K562 (cell line): ENCODE data around the gene SIRPB1. TPM values are rescaled to one million over a fixed set of nuclear protein-coding genes. Genes with fewer than 3 reads are reported as not detected.

ENCODE experiments used
- CBFA2T2 ChIP-seq: fragments of 450-650 bp; conservative IDR thresholded peaks from 2 replicates; pipeline ENCODE4 v1.6.1; 2017; ENCODE audit warnings: mild to moderate bottlenecking
- MEIS2 ChIP-seq: fragments of 450-650 bp; IDR thresholded peaks from 2 replicates; pipeline ENCODE4 v1.6.1; 2014; ENCODE audit warnings: mild to moderate bottlenecking; ENCODE audit not compliant: partially characterized antibody
- NFATC3 ChIP-seq: fragments of 450-650 bp; IDR thresholded peaks from 2 replicates; pipeline ENCODE4 v1.6.1; 2017; ENCODE audit warnings: mild to moderate bottlenecking
- PHF20 ChIP-seq: fragments of 450-650 bp; IDR thresholded peaks from 2 replicates; pipeline ENCODE4 v1.6.1; 2018; ENCODE audit not compliant: partially characterized antibody
- RBM25 ChIP-seq: fragments of 200-400 bp; formaldehyde crosslinking; IDR thresholded peaks from 2 replicates; pipeline ENCODE4 v1.6.1; 2018; ENCODE audit warnings: low read length, low read depth, moderate library complexity; ENCODE audit not compliant: severe bottlenecking
- SAP30 ChIP-seq: fragments of 200-600 bp; sonication (generic); IDR thresholded peaks from 2 replicates; pipeline ENCODE4 v1.6.1; 2012; ENCODE audit warnings: borderline replicate concordance, low read depth, mild to moderate bottlenecking, moderate library complexity, low read length, control low read depth, inconsistent platforms; ENCODE audit not compliant: insufficient read depth, poor library complexity, severe bottlenecking
- polyA plus RNA-seq, 8 experiments: library from polyadenylated mRNA; depleted of rRNA in 4 of 8; stranded (reverse) in 5 of 8; unstranded in 3 of 8; fragments of >200 nt; fragmentation: Nextera tagmentation in 2 of 8; fragmentation: Illumina TruSeq in 1 of 8; extraction: Ambion mirVana in 2 of 8; extraction: Trizol in 1 of 8; gene quantifications; 2 replicates each; pipeline versions ENCODE4 v1.2.1 to v1.2.3, GENCODE V29; 2011 to 2014; ENCODE audit warnings: inconsistent platforms in 1 of 8, missing spikeins in 1 of 8
- total RNA-seq, 7 experiments: library from RNA; depleted of rRNA in 6 of 7; stranded (reverse); fragments of >200 nt in 6 of 7; fragmentation: Illumina TruSeq in 2 of 7; extraction: Trizol in 2 of 7; gene quantifications; 2 replicates each; pipeline versions ENCODE4 v1.2.1 to v1.2.3, GENCODE V29; 2011 to 2021; ENCODE audit warnings: low replicate concordance in 1 of 7
- TF ChIP-seq, protein P1 (sequence below): IDR thresholded peaks from 2 replicates; pipeline ENCODE4 v1.6.1; 2011; ENCODE audit warnings: borderline replicate concordance, low read depth, mild to moderate bottlenecking, moderate library complexity, low read length; ENCODE audit not compliant: insufficient read depth, poor library complexity, severe bottlenecking
- TF ChIP-seq, protein P2 (sequence below), 2 experiments: fragments of 450-650 bp in 1 of 2; sonication (generic) in 1 of 2; formaldehyde crosslinking in 1 of 2; IDR thresholded peaks in 1 of 2; conservative IDR thresholded peaks in 1 of 2; 2 replicates each; pipeline versions ENCODE4 v1.6.1 to v1.8.1; 2016 to 2023; ENCODE audit warnings: mild to moderate bottlenecking in 2 of 2, moderate library complexity in 2 of 2, inconsistent platforms in 1 of 2, missing genetic modification reagents in 1 of 2

The SIRPB1 gene
- total and polyA plus RNA-seq, 9 of the 15 experiments (the other 6 are each of a cell fraction or from before 2014, with no cell fraction given), result not detected

DNA sequence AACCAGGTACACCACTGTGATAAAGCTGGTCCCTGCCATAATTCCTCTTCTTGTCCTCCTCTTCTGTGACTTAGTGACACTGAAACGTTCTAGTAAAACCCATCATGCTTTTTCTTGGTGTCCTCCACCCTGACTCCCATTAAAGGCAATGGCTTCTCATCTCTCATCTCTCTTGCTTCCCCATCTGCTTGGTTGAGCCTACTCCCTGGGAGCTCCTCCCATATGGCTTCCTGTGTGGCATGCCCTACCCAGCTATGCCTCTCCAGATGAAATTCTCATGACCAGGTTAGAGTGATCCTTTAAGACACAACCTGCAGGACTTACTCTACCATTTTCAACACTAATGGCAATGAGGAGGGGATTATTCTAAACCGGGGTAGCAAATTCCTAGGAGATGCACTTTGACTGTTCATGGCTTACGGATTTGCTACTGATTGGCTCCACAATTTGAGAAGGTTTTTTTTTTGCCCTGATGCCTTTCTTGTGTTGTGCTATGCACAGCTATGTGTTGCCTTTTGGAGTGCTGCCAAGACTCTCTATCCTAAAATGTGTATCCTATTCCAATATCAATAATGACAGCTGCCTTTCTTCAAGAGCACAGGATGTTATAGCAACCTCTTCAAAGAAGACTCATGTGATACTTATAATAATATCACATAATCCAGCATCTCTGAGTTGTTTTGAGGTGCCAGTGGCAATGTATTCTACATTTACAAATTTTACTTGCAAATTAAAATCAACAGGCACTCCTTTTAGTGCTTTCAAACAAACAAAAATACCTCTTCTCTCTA is 31.7 kb upstream of the SIRPB1 start (continued):
- TF ChIP-seq, protein P1, sequence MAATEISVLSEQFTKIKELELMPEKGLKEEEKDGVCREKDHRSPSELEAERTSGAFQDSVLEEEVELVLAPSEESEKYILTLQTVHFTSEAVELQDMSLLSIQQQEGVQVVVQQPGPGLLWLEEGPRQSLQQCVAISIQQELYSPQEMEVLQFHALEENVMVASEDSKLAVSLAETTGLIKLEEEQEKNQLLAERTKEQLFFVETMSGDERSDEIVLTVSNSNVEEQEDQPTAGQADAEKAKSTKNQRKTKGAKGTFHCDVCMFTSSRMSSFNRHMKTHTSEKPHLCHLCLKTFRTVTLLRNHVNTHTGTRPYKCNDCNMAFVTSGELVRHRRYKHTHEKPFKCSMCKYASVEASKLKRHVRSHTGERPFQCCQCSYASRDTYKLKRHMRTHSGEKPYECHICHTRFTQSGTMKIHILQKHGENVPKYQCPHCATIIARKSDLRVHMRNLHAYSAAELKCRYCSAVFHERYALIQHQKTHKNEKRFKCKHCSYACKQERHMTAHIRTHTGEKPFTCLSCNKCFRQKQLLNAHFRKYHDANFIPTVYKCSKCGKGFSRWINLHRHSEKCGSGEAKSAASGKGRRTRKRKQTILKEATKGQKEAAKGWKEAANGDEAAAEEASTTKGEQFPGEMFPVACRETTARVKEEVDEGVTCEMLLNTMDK, result no peak
- TF ChIP-seq NFATC3 (no peak), PHF20 (no peak), RBM25 (no peak), SAP30 (no peak), CBFA2T2 (no peak), MEIS2 (no peak)
- TF ChIP-seq, protein P2, sequence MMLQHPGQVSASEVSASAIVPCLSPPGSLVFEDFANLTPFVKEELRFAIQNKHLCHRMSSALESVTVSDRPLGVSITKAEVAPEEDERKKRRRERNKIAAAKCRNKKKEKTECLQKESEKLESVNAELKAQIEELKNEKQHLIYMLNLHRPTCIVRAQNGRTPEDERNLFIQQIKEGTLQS (IDR thresholded peaks at IDR 0.05), result no peak
- TF ChIP-seq, protein P2 (CRISPR knock-in tag; conservative IDR thresholded peaks at IDR 0.05), result no peak
